ENCODE results near the gene DLGAP1. TPM values are rescaled to one million over a fixed set of nuclear protein-coding genes. Genes with fewer than 3 reads are reported as not detected.

The DLGAP1 gene
- total RNA-seq, 1 experiment from 2014 or later = not detected

- peak overlapping the region; percentile 15 for H3K27ac Mint-ChIP-seq (ENCODE audit: low read depth, unreplicated experiment)
- H3K4me3 Mint-ChIP-seq (ENCODE audit: unreplicated experiment) = peak overlapping the region; percentile 38
- ChIA-PET CTCF (interaction anchor here (0.6 to 13.3 kb wide), 89 partner anchors 9 to 682 kb away, joined by 3 to 199 read pairs (median 4); no protein-coding TSS in a partner anchor), POLR2A (interaction anchor here (0.7 to 2.2 kb wide), 7 partner anchors 9 to 223 kb away, joined by 3 to 10 read pairs (median 3); no protein-coding TSS in a partner anchor)
- intact Hi-C loops (cut with micrococcal nuclease) = loop anchor here (1.0 kb wide), 3 partner anchors 68 to 227 kb away; no protein-coding TSS in a partner anchor
- peaks cover 5% of the 10 kb centered on the region for H3K36me3 Mint-ChIP-seq (ENCODE audit: insufficient read depth, unreplicated experiment)
- peaks cover 11% of the 10 kb centered on the region for H3K4me1 Mint-ChIP-seq (ENCODE audit: insufficient read depth, unreplicated experiment)
- TF ChIP-seq, protein P1, sequence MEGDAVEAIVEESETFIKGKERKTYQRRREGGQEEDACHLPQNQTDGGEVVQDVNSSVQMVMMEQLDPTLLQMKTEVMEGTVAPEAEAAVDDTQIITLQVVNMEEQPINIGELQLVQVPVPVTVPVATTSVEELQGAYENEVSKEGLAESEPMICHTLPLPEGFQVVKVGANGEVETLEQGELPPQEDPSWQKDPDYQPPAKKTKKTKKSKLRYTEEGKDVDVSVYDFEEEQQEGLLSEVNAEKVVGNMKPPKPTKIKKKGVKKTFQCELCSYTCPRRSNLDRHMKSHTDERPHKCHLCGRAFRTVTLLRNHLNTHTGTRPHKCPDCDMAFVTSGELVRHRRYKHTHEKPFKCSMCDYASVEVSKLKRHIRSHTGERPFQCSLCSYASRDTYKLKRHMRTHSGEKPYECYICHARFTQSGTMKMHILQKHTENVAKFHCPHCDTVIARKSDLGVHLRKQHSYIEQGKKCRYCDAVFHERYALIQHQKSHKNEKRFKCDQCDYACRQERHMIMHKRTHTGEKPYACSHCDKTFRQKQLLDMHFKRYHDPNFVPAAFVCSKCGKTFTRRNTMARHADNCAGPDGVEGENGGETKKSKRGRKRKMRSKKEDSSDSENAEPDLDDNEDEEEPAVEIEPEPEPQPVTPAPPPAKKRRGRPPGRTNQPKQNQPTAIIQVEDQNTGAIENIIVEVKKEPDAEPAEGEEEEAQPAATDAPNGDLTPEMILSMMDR (IDR thresholded peaks at IDR 0.05; ENCODE audit: unreplicated experiment) = peak; percentile 93
- no TSS peak for BruUV-seq (replicated peaks)
- peaks cover 4% of the 10 kb centered on the region for H3K9me3 Mint-ChIP-seq (ENCODE audit: unreplicated experiment)
- H3K27me3 Mint-ChIP-seq (ENCODE audit: insufficient read depth, unreplicated experiment) = no peaks in the 10 kb centered on the region
- peak; percentile 85 for DNase-seq (ENCODE audit: unreplicated experiment)
Observed at GRCh38 chr18:3771121-3771971, 683.8 kb downstream of the DLGAP1 start.

GRCh38 chr18:3761266-3761665, 693.8 kb downstream of the DLGAP1 start:
- Mint-ChIP-seq H3K27ac (ENCODE audit: low read depth, unreplicated experiment) (no peak overlapping the region), H3K27me3 (ENCODE audit: insufficient read depth, unreplicated experiment) (no peaks in the 10 kb centered on the region), H3K4me3 (ENCODE audit: unreplicated experiment) (no peak overlapping the region), H3K36me3 (ENCODE audit: insufficient read depth, unreplicated experiment) (peaks cover 7% of the 10 kb centered on the region), H3K9me3 (ENCODE audit: unreplicated experiment) (peaks cover 28% of the 10 kb centered on the region), H3K4me1 (ENCODE audit: insufficient read depth, unreplicated experiment) (peaks cover 7% of the 10 kb centered on the region)
- no TSS peak for BruUV-seq (replicated peaks)
- DNase-seq (ENCODE audit: unreplicated experiment) = no peak
- intact Hi-C loops (cut with micrococcal nuclease) = no loop called here
- ChIA-PET POLR2A (no interaction called here), CTCF (interaction anchor here (0.6 kb wide), 1 partner anchor 158 kb away, joined by 3 read pairs; no protein-coding TSS in a partner anchor)
- TF ChIP-seq, protein P1 (IDR thresholded peaks at IDR 0.05; ENCODE audit: unreplicated experiment) = no peak

- ChIA-PET CTCF (interaction anchor here (0.6 to 1.5 kb wide), 3 partner anchors 11 to 234 kb away, joined by 3 to 7 read pairs (median 5); no protein-coding TSS in a partner anchor), POLR2A (no interaction called here)
- DNase-seq (ENCODE audit: unreplicated experiment) = no peak
- Mint-ChIP-seq H3K4me1 (ENCODE audit: insufficient read depth, unreplicated experiment) (peaks cover 7% of the 10 kb centered on the region), H3K9me3 (ENCODE audit: unreplicated experiment) (peaks cover 23% of the 10 kb centered on the region), H3K27me3 (ENCODE audit: insufficient read depth, unreplicated experiment) (no peaks in the 10 kb centered on the region), H3K36me3 (ENCODE audit: insufficient read depth, unreplicated experiment) (peaks cover 7% of the 10 kb centered on the region), H3K27ac (ENCODE audit: low read depth, unreplicated experiment) (no peak overlapping the region), H3K4me3 (ENCODE audit: unreplicated experiment) (no peak overlapping the region)
- no TSS peak for BruUV-seq (replicated peaks)
- TF ChIP-seq, protein P1 (IDR thresholded peaks at IDR 0.05; ENCODE audit: unreplicated experiment) = no peak
- intact Hi-C loops (cut with micrococcal nuclease) = no loop called here
Observed at GRCh38 chr18:3760741-3761140, 694.4 kb downstream of the DLGAP1 start.

GRCh38 chr18:3759099-3759498, 696.0 kb downstream of the DLGAP1 start:
- no peak overlapping the region for H3K27ac Mint-ChIP-seq (ENCODE audit: low read depth, unreplicated experiment)
- intact Hi-C loops (cut with micrococcal nuclease) = no loop called here
- TF ChIP-seq, protein P1 (IDR thresholded peaks at IDR 0.05; ENCODE audit: unreplicated experiment) = no peak
- H3K36me3 Mint-ChIP-seq (ENCODE audit: insufficient read depth, unreplicated experiment) = peaks cover 7% of the 10 kb centered on the region
- no peak overlapping the region for H3K4me3 Mint-ChIP-seq (ENCODE audit: unreplicated experiment)
- no peaks in the 10 kb centered on the region for H3K27me3 Mint-ChIP-seq (ENCODE audit: insufficient read depth, unreplicated experiment)
- ChIA-PET POLR2A (interaction anchor here (1.2 kb wide), 1 partner anchor 12 kb away, joined by 10 read pairs; no protein-coding TSS in a partner anchor), CTCF (interaction anchor here (0.6 to 2.8 kb wide), 11 partner anchors 11 to 1684 kb away, joined by 3 to 19 read pairs (median 4); no protein-coding TSS in a partner anchor)
- no peak for DNase-seq (ENCODE audit: unreplicated experiment)
- peaks cover 7% of the 10 kb centered on the region for H3K4me1 Mint-ChIP-seq (ENCODE audit: insufficient read depth, unreplicated experiment)
- no TSS peak for BruUV-seq (replicated peaks)
- H3K9me3 Mint-ChIP-seq (ENCODE audit: unreplicated experiment) = peaks cover 14% of the 10 kb centered on the region
